ENCODE measurements around the gene TMEM270. TPM values are rescaled to one million over a fixed set of nuclear protein-coding genes. Genes with fewer than 3 reads are reported as not detected.
"Not testable (repeated sequence)": the region's sequence is repeated elsewhere in the genome, so short reads cannot be mapped to it uniquely, and the experiment has no call there.

The TMEM270 gene
- total RNA-seq, 1 donor from 2014 or later = not detected

- intact Hi-C loops (cut with DNase I) = no loop called here
- ATAC-seq = peak; percentile 64
- peaks cover 23% of the 10 kb centered on the region for H3K4me1 ChIP-seq
These were observed 19.2 kb downstream of the TMEM270 start for GRCh38 chr7:73879977-73880681.

GRCh38 chr7:73880755-73881328 lies 19.9 kb downstream of the TMEM270 start:
- H3K4me1 ChIP-seq = peaks cover 24% of the 10 kb centered on the region
- TF ChIP-seq CTCF (IDR thresholded peaks at IDR 0.05) = no peak
- peak overlapping the region; percentile 75 for H3K27ac ChIP-seq
- H3K4me3 ChIP-seq = no peak overlapping the region
- no peaks in the 10 kb centered on the region for H3K9me3 ChIP-seq
- intact Hi-C loops (cut with DNase I) = no loop called here
- no peaks in the 10 kb centered on the region for H3K36me3 ChIP-seq
- no peak for DNase-seq
- H3K27me3 ChIP-seq = no peaks in the 10 kb centered on the region
- no peak for ATAC-seq

More at GRCh38 chr7:73879977-73880681, 19.2 kb downstream of the TMEM270 start:
- Histone ChIP-seq H3K36me3 (no peaks in the 10 kb centered on the region), H3K4me3 (no peak overlapping the region), H3K9me3 (no peaks in the 10 kb centered on the region), H3K27me3 (no peaks in the 10 kb centered on the region), H3K27ac (peak overlapping the region; percentile 75)
- no peak for TF ChIP-seq CTCF (IDR thresholded peaks at IDR 0.05)
- DNase-seq = no peak

GRCh38 chr7:73881352-73882046 lies 20.5 kb downstream of the TMEM270 start:
- DNase-seq = no peak
- H3K36me3 ChIP-seq = no peaks in the 10 kb centered on the region

GRCh38 chr7:73882047-73882402 lies 21.1 kb downstream of the TMEM270 start:
- Histone ChIP-seq H3K27ac (peak overlapping the region; percentile 75), H3K9me3 (no peaks in the 10 kb centered on the region), H3K36me3 (no peaks in the 10 kb centered on the region), H3K4me1 (peaks cover 36% of the 10 kb centered on the region), H3K27me3 (peaks cover under 1% of the 10 kb centered on the region), H3K4me3 (no peak overlapping the region)
- no peak for TF ChIP-seq CTCF (IDR thresholded peaks at IDR 0.05)
- ATAC-seq = no peak
- intact Hi-C loops (cut with DNase I) = no loop called here
- DNase-seq = no peak

More at GRCh38 chr7:73881352-73882046, 20.5 kb downstream of the TMEM270 start:
- peak overlapping the region; percentile 75 for H3K27ac ChIP-seq
- no peaks in the 10 kb centered on the region for H3K9me3 ChIP-seq
- peaks cover 31% of the 10 kb centered on the region for H3K4me1 ChIP-seq
- no peak for TF ChIP-seq CTCF (IDR thresholded peaks at IDR 0.05)
- H3K4me3 ChIP-seq = no peak overlapping the region
- H3K27me3 ChIP-seq = no peaks in the 10 kb centered on the region
- ATAC-seq = no peak
- intact Hi-C loops (cut with DNase I) = no loop called here

- H3K36me3 ChIP-seq; H3K27me3 ChIP-seq; DNase-seq; ATAC-seq; H3K9me3 ChIP-seq; H3K4me3 ChIP-seq; H3K27ac ChIP-seq; intact Hi-C loops (cut with DNase I): not testable (repeated sequence)
- peaks cover 29% of the 10 kb centered on the region for H3K4me1 ChIP-seq
These were observed 24.0 kb downstream of the TMEM270 start for GRCh38 chr7:73884867-73885422.
